Left ventricle myocardium superior (tissue), 1 donor: ENCODE results near the gene VWA3A. TPM values are rescaled to one million over a fixed set of nuclear protein-coding genes. Genes with fewer than 3 reads are reported as not detected.
A peak's percentile ranks its signal among the peaks of the same experiment; 100 is the strongest.
"Not testable (repeated sequence)": the region's sequence is repeated elsewhere in the genome, so short reads cannot be mapped to it uniquely, and the experiment has no call there.

Source experiments
- ATAC-seq: fragments of 200-7000 bp; cut with Tn5 transposase; one replicate; pipeline ENCODE4 v1.9.1; 2020; ENCODE audit warnings: mild to moderate bottlenecking, moderate library complexity
- DNase-seq: peaks from one replicate; pipeline ENCODE4 v3.0.0-alpha.2; 2020
- intact Hi-C: fragments of 100-400 bp; cut with micrococcal nuclease; formaldehyde crosslinking; loops from one replicate; pipeline ENCODE4 v1.11.0; 2022
- total RNA-seq: library from RNA; stranded (reverse); fragmentation: NEBNext Ultra II Directional; extraction: Animal tissue kit (Norgen Biotek cat#: 25700); gene quantifications from one replicate; pipeline ENCODE4 v1.2.1, GENCODE V29; 2021
- donor health status: DM: no; HTN: yes; CAD: no; lungs with severe emphysema.

Gene VWA3A
- total RNA-seq, 1 donor from 2014 or later, result 0.52 TPM

DNA sequence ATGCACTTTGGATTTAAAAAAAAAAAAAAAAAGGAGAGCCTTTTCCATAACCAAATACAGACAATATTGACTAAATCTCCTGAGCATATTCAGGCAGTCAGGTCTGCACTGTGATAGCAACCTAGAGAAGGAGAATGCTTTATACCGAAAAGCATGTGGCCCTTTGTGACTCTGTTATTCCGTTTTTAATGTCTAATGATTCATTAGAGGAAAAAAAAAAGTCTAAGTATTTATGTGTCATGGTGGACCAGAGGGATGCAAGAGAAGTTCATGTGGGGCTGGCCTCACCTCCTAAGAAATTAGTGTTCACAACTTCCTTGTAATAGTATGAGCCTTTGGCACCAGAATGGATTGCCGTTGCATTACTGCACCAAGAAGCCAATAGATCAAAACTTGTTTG is 11.3 kb upstream of the VWA3A start:
- ATAC-seq, result no peak
- intact Hi-C loops, result loop anchor here (10.0 kb wide), 1 partner anchor 104 kb away; no protein-coding TSS in a partner anchor

DNA sequence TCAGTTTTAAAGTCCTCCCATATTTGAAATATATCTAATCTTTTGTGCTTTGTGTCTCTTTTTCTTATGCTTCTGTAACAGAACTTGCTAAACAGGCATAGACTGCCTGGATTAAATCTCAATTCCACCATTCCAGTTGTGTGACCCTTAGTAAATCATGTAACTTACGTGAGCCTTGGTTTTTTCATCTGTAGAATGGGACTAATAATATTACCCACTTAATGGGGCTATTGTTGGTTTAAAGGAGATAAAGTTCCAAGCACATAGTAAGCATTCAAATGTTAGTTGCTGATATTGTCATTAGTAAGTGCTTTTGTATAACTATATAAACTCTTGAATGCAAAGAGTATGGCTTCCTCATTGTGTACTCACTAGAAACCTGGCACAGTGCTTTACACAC is 5.9 kb upstream of the VWA3A start:
- ATAC-seq, result no peak
- DNase-seq, result no peak
- intact Hi-C loops, result loop anchor here (10.0 kb wide), 1 partner anchor 98 kb away; no protein-coding TSS in a partner anchor

More for the DNA sequence above, 11.3 kb upstream of the VWA3A start:
- DNase-seq, result no peak

DNA sequence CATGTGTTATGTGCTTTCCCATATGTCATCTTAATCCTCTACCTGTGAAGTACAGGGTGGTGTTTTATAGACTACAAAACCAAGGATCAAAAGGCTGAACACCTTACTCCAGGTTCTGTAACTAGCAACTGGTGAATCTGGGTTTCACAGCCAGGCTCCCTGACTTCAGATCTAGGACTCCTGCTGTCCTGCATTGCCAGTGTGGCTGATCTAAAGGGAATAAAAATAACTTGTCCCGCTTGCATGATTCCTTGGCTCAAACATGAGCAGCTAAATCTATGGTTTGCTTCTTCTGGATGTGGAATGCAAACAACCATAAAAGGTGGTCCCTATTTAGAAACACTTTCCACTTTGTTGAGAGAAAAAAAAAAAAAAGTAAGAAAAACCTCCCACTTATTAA is 3.7 kb upstream of the VWA3A start:
- intact Hi-C loops, result loop anchor here (10.0 kb wide), 1 partner anchor 96 kb away; no protein-coding TSS in a partner anchor
- ATAC-seq (peak; percentile 66), DNase-seq (no peak)

DNA sequence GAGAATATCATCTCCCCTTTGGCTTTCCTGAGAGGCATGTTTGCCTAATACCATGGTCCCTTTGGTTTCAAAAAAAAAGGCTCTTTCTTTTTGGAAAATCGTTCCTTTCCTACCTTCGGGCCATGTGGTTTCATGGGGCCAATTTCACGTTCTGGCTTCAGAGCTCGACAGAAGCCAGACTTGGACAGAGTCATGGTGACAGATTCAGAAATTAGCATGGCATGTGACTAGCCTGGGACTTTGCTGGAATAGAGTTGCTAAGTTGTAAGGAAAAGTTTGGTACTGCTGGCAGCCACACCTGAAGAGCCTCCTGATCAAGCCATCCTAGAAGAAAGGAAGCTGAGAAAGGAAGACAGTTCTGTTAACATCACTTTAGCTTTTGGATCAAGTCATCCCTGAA is 2.4 kb upstream of the VWA3A start:
- ATAC-seq (peak; percentile 57), DNase-seq (no peak)
- intact Hi-C loops, result loop anchor here (10.0 kb wide), 1 partner anchor 95 kb away; no protein-coding TSS in a partner anchor

DNA sequence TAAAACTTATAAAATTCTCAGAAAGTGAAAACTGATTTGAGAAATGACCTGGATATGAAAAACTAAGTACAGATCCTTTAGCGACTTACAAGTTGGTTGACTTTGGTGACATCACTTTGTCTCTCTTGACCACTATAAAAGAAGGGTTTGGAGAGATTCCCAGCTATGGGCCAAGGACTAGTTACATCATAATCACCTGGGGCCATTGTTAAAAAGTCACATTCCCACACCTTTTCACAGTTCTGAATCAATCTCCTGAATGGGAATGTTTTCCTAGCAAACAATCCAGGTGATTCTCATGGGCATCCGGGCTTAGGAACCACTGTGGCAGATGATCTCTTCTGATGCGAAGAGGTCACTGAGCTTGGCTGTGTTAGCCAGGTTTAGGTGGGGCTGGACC is 620 bp upstream of the VWA3A start:
- intact Hi-C loops, result no loop called here
- DNase-seq, result no peak

DNA sequence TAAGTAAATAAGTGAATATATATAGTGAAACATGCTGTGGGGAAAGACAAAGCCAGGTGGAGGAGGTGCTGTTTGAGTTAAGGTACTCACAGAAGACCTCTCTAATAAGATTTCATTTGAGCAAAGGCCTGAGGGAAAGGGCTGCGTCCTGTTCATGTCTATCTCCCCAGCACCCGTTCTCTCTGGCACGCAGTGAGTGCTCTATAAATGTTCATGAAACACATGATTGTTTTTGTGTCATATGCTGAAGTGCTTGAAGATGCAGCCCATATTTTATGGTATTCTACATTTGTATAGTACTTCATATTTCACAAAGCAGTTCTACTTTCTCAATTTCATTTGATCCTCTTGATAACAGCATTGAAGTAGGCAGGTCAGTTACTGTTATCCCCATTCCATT is 990 bp downstream of the VWA3A start:
- intact Hi-C loops, result no loop called here
- ATAC-seq (no peak), DNase-seq (no peak)

More for the DNA sequence above, 620 bp upstream of the VWA3A start:
- ATAC-seq, result no peak

DNA sequence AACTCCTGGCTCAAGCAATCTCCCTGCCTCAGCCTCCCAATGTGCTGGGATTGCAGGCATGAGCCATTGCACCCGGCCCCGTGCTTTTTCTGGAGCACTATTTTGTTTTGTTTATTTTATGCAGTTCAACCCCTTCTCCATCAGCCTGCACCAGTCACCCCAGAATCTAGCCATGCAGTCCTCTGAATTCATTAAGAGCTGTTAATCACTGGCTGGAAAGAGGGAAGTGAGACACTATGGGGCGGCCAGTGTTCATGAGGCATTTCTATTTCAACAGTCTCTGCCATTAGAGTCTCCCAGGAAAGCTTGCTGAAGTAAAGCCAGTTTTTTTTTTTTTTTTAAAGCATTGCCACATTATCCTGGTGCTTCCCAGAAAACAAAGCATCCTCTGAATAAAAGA is 1.7 kb downstream of the VWA3A start:
- no peak for DNase-seq
- no peak for ATAC-seq
- intact Hi-C loops, result no loop called here

DNA sequence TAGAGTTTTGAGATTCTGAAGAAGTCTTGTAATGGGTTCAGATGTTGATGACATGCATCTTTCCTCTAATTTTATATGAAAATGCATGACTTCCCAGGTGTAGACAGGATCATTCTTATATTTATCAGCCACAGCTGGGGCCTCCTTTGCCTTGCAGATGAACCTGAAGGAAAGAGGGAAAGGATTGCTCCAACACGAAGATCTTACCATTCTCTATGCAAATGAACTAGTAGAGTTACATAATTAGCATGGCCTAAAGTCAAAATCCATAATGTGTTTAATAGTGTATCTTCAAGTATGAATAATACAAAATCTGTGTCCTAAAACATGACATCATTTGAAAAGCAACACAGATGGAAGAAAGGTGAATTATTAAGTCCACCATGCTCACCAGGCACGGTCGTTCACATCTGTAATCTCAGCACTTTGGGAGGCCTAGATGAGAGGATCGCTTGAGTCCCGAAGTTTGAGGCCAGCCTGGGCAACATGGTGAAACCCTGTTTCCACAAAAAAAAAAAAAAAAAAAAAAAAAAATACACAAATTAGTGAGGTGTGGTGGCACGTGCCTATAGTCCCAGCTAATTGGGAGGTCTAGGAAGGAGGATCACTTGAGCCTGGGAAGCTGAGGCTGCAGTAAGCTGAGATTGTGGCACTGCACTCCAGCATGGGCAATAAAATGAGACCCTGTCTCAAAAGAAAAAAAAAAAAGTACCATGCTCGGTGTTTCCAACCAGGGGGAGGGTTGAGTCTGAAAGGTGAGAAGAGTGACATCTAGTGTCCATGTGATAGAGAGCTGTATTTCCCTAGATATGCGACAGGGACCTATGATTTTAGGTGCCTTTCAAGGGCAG is 6.3 kb downstream of the VWA3A start:
- intact Hi-C loops, result loop anchor here (5.0 kb wide), 1 partner anchor 96 kb away; the partner anchor contains the start of gene PDZD9

DNA sequence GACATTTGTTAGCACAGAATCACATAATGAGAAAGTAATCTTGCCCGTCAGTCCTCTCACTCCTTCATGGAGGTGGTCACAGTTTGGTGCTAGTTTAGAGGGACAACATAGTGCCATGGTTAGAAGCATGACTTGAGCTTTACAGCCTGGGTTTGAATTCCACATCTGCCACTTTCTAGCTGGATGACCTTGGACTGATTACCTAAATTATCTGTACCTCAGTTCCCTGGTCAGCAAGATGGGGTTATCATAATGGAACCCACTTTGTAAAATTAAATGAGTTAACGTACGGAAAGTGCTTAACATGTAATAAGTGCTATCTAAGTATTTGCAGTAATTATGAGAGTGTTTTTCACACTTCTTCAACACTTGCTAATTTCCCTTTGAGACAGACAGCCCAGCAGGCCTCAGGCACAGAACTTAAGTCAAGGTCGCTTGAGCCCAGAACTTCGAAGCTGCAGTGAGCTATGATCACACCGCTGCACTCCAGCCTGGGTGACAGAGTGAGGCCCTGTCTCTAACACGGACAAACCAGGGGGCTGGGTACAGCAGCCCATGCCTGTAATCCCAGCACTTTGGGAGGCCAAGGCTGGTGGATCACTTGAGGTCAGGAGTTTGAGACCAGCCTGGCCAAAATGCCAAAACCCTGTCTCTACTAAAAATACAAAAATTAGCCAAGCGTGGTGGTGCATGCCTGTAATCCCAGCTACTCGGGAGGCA is 7.1 kb downstream of the VWA3A start:
- ATAC-seq (no peak), DNase-seq (no peak)
- intact Hi-C loops, result loop anchor here (5.0 kb wide), 1 partner anchor 97 kb away; the partner anchor contains the start of gene PDZD9

More for the DNA sequence above, 6.3 kb downstream of the VWA3A start:
- DNase-seq (no peak), ATAC-seq (peak; percentile 74)

DNA sequence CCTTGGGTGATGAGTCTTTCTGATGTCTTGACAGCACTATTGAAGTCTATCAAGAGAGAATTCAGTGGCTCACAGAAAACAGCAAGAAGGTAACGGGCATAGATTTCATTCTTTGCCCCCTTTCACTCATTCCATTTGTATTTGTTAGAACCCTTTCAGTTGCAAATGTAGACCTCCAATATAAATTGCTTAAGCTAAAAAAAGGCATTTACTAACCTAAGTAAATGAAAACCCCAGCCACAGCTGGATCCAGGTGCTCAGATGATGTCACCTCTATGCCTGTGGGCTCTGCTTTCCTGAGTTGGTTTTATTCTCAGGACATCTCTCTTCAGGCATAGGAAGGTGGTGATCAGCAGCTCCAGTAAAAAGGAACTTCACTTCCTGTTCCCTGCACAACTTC is 11.1 kb downstream of the VWA3A start:
- no peak for DNase-seq
- intact Hi-C loops, result no loop called here
- ATAC-seq, result no peak

DNA sequence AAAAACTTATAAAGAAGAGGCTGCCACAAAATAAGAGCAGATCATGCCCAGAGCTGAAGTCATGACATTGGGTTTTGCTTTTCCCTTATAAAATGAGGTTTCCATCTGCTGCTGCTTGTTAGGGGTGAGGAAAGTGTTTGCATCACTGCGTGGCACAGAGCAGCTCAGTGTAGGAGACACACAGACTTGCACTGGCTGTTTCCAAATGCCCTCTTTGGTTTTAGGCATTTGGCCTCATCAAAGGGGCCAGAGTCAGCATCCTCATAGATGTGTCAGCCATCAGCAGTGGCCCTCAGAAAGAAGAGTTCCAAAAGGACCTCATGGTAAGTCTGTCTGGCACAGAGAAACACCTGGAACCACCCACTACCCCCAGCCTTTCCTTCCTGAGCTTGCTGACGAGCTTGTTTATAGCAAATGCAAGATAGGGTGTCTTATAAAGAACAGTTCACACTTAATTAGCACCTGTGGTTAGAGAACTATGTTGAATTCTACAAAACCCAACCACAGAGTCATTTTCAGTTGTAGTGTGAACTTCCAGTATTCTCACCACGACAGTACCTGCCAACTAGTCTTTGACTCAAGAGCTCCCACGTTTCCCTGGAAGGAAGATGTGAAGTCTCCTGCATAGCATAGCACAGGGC is 17.0 kb downstream of the VWA3A start:
- intact Hi-C loops, result no loop called here
- no peak for DNase-seq
- no peak for ATAC-seq

DNA sequence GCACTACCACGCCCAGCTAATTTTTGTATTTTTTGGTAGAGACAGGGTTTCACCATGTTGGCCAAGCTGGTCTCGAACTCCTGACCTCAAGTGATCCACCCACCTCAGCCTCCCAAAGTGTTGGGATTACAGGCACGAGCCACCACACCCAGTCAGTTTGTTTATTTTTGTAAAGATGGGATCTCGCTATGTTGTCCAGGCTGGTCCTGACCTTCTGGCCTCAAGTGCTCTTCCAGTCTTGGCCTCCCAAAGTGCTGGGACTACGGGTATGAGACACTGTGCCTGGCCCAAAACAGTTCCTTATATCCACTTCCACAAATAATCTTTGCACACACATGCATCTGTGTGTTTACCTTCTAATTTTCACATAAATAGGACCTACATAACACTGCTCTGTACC is 19.3 kb downstream of the VWA3A start:
- ATAC-seq, DNase-seq, intact Hi-C loops: not testable (repeated sequence)

DNA sequence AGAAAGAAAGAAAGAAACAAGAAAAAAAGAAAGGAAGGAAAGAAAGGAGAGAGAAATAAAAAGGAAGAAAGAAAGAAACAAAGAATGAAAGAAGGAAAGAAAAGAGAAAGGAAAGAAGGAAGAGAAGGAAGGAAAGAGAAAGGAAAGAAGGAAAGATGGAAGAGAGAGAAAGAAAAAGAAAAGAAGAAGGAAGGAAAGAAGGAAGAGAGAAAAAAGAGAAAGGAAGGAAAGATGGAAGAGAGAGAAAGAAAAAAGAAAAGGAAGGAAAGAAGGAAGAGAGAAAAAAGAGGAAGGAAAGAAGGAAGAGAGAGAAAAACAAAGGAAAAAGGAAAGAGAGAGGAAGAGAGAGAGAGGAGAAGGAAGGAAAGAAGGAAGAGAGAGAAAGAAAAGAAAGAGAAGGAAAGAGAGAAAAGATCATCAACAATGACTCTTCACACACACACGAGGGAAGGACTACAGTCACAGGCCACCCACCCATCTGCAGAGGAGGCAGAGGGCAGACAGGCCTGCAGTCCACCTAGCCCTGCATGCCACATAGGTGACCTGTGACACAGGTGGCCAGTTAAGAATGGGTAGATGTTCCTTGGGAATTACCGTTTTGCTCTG is 23.9 kb downstream of the VWA3A start:
- no peak for DNase-seq
- intact Hi-C loops, result no loop called here
- no peak for ATAC-seq

DNA sequence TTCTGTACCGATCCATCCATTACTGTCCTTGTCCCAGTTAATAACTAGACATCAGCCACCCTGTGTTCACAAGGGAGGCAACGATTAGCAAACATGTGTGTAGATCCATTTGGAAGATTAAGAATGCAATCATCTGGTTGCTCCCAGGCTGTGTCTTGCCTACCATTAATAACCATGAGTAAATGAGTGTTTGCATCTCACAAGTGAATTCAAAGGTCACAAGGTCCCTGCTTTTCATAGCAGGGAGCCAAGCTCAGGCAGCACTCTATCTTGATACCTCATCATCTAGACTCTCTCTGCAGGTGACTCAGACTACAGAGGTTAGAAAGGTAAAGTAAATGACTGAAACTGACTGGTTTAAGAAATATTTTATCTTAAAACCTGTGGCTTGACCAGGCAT is 25.3 kb downstream of the VWA3A start:
- no peak for DNase-seq
- no peak for ATAC-seq
- intact Hi-C loops, result no loop called here

DNA sequence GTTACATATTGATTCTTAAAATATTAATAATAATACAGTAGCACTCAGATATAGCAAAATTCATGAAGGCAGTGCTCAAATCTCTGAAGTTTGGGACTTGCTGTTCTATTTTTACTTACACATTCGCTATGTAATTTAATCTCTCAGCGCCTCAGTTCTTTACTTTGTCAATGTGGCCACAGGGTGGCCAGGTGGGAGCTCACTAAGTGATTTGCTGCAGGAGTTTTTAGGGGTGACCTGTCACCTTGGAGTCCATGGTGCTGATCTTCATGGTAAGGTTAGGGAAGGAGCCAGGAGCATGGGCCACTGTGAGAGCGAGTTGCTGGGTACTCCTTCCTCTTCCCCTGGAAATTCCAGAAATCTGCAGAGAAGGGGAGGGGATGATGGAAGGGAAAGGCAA is 28.1 kb downstream of the VWA3A start:
- ATAC-seq (no peak), DNase-seq (no peak)
- intact Hi-C loops, result no loop called here

DNA sequence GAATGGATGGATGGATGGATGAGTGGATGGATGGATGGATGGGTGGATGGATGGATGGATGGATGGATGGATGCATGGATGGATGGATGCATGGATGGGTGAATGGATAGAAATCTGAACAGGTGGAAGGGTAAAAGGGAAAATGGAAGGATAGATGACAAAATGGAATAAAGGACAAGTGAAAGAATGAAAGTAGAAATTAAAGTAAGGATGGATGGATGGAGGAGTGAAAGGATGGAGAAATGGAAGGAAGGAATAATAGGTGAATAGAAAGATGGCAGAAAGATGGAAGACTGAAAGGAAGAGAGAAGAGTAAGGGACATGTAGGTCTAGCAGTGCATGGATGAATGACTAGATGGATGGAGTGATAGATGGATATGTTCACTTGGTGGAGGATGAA is 29.9 kb downstream of the VWA3A start:
- intact Hi-C loops, result no loop called here
- DNase-seq, result no peak
- ATAC-seq, result no peak

DNA sequence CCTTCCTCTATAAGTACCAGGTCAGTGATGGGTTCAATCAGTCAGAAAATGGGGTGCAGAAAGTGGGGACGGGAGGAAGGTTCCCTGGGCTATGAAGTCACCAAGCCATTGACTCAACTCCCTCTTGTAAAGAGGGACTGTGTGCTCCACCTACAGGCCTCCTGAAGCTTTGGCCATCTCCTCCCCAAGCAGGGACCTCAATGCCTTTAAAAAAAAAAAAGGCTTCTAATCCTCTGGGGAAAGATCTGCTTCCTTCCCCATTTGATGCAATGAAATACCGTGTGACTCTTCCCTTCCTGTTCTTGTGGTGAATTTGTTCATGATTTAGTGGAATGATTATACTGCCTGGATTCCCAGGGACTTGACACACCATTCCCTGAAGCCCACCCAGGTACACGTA is 30.8 kb downstream of the VWA3A start:
- ATAC-seq (no peak), DNase-seq (no peak)
- intact Hi-C loops, result no loop called here

DNA sequence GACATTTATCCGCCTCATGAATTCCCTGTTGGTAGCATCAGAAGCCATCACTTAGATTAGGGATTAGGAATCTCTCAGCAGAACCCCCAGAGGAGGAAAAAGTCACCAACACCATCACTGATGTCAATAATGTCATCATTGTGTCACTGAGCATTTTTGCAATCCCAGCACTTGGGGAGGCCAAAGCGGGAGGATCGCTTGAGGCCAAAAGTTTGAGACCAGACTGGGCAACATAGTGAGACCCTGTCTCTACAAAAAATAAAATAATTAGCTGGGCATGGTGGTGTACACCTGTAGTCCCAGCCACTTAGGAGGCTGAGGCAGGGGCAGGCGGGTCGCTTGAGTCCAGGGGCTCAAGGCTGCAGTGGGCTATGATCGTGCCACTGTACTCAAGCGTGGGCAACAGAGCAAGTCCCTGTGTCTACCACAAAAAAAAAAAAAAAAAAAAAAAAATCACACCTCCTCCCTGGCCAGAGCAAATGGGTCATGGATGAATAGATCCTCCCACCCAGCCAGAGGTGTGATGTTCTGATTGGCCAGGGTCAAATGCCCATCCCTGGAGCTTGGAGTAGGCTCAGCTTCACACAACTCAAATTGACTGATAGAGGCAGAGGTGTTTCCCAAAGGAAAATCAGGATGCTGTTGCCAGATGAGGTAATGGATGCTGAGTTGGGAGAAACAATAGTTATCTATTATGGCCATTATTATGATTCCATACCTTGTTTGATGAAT is 31.6 kb downstream of the VWA3A start:
- intact Hi-C loops, result no loop called here
- no peak for ATAC-seq
- DNase-seq, result no peak
